ENCODE measurements around the gene DCST2.

Gene DCST2

DNA sequence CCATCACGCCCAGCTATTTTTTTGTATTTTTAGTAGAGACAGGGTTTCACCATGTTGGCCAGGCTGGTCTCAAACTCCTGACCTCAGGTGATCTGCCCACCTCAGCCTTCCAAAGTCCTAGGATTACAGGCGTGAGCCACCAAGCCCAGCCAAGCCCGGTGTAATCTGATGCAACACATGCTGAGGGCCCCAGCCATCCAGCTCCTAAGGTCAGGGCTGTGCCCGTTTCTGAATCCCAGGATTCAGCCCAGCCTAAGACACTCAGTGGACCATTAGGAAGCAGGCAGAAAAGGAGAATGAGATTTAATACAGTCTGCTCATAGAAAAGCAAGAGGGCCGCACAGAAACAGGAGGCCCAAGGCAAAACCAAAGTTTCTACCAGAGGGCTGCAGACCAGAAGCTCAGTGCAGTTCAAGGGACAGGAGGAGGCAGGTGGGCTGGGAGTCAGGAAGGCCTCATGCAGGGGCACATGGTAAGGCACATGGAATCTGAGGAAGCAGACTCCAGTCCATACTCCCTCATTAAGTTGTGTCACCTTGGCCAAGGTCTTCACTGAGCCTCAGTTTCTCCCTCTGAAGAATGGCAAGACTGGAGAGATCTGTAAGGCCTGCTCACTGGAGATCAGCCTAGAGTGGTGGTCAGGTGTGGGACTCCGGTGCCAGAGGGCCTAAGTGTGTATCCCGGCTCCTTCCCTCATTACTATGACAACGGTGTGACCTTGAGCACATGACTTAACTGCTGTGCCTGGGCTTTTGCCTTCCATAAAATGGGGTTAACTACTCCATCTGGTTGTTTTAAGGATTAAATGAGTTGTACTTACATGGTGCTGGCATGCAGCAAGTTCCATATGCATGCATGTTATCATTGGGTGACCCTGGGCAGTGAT lies 15.1 kb upstream of the DCST2 start:
- no peak for DNase-seq

DNA sequence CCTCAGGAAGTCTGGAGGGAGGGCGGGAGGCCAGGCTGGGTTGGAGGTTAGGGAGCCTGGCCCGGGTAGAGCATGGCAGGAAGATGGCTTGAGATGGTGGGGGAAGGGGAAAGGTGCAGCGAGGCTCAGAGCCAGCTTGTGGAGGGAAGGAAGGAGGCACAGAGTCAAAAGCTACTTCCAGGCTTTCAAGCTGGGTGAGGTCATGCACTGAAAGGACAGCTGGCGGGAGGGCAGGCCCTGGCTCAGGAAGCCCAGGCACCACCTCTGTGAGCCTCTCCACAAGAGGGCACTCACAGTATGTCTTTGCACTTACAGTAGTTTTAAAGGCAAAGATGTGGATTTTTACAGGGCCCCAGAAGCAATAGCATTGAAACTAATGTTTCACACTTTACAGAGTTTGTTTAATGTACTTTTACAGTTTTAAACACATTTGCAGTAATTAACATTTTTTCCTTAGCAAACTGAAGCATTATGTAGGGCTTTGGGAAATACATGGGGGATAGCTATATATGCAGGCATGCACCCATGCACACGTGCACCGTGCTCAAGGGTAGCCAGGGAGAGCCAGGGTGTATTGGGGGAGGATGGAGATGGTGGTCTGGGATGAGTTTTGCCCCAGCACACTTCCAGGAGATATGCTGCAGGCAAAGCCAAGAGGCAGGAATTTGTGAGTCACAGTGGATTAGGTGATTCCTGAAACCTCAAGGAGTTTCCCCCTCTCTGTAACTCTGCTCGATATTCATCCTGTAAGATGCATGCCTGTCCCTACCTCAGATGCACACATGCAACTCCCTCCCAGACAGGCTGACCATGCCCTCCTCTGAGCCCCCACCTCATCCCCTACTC lies 11.5 kb upstream of the DCST2 start:
- peak; percentile 56 for DNase-seq

DNA sequence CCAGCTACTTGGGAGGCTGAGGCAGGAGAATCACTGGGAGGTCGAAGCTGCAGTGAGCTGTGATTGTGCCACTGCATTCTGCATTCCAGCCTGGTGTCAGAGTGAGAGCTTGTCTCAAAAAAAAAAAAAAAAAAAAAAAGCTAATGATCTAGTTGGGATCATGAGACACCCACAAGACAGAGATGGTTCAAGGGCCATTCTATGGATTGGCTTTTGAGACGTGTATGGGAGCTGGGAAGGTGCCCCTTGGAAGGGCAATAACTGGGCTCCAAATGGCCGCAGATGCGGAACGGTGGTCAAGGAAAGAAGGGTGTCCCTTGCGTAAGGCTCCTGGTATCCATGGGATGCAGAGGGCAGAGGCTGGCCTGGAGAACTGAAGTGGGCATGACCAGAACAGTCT lies 10.8 kb upstream of the DCST2 start:
- no peak for DNase-seq

DNA sequence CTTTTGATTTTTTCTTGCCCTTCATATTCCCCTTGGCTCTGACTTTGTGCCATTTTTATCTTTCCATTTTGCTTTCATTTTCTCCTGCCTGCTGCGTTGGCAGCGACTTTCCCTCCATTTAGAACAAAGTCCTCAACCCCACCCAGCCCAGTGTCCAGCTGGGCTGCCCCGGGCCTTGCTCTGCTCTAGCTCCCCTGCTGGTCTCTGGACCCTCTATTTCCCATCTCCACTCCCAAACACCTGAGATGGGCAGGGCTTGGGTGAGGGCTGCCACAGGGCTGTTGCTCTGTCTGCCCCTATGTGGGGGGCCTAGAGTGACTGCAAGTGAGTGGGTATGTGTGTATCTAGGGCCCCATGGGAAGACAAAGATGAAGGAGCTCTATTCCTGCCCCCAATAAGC lies 10.2 kb upstream of the DCST2 start:
- DNase-seq: no peak

DNA sequence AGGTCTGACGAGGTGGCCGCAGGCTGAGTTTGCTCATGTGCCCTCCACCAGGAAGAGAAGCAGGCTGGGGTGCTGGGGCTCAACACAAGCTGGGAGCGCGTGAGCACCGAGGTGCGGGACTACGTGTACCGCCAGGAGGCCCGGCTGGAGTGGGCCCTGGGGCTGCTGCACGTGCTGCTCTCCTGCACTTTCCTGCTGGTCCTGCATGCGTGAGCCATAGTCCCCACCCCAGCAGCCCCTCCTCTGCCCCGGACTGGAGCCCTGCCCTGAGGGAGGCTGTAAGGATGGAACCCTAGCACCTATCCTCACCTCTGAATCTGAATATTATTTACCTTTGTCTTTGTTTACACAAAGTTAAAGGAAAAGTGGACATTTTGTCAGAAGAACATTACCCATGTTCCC lies 9.7 kb upstream of the DCST2 start:
- DNase-seq: no peak

DNA sequence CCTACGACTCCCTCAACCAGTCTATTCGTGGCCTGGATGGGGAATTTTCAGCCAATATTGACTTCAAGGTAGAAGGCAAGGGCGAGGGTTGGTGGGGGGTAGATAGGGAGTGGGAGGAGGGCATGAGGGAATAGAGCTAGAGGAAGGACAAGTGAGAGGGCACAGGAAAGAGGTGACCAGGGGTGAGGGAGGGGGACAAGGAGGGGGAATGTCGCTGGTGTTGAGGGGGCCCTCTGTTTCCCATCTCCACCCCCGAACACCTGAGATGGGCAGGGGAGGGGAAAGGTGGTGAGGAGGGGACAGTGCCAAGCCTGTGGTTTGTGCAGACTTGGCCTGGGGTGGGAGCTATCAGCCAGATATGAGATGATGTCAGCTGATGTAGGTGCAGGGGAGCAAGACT lies 9.2 kb upstream of the DCST2 start:
- no peak for DNase-seq

DNA sequence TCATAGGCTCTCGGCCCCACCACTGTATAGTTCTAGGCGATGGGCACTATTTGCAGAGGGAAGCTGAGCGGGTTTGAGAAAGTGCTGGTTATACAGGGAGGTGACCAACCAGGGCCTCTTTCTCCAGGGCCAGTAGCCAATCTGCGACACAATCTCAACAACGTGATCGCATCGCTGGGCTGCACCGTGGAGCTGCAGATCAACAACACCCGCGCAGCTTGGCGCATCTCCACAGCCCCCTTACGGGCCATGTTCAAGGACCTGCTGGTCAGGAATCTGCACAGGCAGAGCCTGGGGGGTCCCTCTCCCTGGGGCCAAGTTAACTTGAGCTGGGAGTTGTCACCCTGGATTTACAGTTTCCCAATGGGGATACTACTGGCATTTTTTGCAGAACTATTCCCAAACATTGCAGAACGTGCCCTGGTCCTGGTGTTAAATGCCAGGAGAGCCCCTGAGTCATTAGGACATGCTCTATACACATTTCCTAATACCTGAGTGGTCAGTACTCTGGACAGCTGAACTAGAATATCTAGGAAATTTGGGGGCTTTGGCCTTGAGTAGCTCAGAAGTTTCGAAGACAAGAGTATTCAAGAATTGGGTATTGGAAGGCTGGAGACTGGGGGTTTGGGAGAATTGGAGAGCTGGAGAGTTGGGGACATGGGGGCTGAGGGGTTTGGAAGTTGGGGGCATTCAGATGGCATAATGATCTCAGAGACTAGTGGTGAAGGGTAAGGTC lies 6.9 kb upstream of the DCST2 start:
- DNase-seq: no peak

DNA sequence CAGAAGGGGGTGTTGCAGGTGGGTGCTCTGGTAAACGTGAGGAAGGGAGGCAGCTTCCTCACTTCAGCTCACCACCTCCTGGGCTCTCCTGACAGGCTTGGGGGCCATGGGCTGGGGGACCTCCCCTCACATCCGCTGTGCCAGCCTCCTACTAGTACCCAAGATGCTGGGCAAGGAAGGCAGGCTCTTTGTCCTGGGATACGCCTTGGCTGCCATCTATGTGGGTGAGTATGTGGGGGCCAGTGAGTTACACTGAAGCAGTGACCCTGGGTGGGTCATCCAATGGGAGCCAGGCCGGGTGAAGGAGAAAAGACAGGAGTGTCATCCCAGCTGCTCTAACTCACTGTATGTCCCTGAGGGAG lies 5.7 kb upstream of the DCST2 start:
- DNase-seq: no peak

DNA sequence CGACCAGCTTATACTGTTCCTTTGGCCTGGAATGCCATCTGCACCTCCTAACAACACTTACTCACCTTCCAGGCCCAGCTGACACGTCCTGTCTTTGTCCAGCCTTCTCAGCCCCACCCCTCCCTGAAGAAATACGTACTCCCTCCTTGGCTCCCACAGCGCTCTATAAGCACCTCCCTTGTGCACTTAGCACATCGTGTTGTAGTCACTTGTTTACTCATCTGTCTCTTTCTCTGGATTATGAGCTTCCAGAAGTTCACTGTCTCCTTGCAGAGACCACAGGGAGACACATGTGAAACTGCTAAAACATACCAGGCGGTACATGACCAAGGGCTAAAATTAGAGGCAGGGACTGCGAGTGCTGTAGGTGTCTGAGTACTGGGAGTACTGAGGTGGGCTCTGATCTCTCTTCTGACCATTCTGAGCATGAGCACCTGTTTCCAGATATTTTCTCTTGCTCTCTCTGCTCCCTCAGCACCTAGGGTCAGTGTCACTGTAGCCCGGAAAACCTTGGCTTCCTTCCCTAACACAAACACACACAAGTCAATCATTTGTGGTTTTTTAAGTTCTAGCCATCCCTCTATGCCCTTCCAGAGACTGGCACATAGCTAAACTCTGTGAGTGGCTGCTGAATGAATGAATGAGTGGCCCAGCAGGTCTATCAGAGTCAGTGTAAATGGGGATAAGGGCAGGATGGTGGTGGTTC lies 5.2 kb upstream of the DCST2 start:
- no peak for DNase-seq

DNA sequence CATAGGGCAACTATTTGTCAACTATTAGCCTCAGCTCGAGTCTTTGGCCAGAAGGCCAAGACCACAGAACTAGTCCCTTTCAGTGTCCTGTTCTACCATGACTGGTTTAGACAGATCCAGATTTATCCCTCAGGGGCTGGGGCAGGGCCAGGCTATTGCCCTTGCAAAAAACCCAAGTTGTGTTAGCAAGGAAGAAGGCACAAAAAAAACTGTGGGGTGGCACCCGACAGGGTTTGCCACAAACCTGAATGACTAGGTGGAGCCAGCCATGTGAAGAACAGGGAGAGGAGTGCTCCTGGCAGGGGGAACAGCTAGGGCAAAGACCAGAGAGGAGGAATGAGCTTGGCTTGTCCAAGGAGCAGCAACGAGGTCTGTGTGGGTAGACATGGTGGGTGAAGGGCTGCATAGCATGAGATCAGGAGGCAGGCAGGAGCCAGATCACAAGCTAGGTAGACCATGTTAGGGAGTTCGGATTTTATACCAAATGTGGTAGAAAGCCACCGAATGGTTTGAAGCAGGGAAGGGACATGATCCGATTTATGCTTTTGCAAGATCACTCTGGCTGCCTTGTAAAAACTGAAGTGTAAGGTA lies 4.4 kb upstream of the DCST2 start:
- DNase-seq: no peak

DNA sequence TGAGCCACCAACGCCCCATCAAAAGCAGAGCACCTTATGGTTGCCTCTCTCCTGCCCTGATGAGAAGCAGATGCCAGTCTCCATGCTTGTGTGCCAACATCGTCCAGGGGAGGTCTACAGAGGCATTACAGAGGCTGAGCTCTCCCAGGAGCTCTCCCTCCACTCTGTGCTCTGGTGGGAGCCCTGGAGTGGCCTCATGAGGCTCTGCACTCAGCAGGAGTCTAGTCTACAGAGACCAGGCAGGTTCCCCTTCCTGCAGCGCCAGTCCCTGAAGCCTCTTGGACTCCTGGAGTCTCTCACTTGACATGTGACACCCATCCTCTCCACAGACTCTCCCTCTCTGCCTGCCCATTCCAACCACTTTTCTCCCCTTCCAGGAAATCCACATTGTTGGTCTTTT lies 3.5 kb upstream of the DCST2 start:
- DNase-seq: no peak

DNA sequence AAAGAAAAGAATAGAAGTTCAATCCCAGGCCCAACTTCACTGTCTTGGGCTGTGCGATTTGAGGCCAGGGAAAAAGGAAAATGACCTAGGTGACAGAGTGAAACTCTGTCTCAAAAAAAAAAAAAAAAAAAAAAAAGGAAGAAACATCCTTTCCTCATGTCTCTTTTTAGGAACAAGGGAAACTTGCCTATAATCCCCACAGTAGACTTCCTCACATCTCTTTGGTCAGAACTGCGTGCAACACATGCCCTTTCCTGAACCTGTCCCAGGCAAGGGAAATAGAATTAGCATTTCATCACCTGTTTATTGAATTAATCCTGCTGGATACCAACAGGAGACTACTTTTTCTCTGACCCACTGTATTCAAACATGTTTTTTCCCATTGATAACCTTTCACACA lies 2.4 kb upstream of the DCST2 start:
- no peak for DNase-seq

DNA sequence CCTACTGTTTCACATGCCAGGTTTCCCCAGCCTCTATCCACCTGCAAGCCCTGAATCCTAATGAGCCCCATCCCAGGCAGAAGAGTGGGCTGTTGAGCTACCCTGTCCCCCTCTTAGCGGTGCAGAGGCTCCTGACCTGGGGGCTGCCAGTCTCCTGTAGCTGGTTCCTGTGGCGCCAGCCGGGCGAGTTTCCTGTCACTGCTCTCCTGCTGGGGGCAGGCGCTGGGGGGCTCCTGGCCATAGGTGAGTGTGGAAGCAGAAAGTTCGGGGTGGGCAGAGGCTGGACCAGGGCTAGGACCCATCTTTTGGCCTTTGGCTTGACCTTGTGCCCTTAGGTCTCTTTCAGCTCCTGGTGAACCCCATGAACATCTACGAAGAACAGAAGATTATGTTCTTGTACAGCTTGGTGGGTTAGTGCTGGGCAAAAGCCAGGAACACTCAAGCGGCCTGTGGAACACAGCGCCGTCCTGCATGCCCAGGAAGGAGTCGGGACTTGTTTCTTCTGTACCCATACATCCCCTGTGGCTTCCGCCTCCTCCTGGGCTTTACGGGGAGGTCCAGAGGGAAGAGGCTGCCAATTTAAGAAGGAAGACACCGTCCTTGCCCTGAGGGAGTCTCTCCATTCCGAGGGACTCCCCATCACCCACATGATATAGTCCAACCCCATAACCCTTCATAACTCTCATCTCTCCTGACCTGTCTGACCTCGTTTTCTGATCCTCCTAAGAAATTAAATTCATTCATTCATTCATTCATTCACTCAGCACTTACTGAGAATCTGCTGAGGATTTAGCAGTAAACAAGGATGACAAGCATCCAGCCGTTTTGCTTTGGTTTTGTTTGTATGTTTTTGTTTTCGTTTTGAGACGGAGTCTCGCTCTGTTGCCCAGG lies 982 bp upstream of the DCST2 start:
- no peak for DNase-seq

DNA sequence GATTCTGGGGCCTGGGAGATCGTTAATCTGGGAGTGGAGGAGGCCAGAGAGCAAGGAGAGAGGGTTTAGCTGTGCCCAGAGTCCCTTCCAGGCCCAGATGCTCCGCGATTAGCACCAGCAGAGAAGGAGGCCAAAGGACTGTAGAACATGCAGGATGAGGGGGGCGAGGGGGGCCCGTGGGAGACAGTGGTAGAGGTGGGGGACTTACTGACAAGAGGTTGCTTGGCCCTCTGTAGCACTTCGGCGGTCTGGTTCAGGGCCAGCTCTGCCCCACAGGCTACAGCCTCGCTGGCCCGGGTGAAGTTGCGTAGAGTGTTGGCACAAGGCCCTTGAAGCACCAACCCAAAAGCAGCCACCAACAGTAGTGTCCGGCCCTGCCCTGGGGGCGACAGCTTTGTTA lies 695 bp downstream of the DCST2 start:
- no peak for DNase-seq

DNA sequence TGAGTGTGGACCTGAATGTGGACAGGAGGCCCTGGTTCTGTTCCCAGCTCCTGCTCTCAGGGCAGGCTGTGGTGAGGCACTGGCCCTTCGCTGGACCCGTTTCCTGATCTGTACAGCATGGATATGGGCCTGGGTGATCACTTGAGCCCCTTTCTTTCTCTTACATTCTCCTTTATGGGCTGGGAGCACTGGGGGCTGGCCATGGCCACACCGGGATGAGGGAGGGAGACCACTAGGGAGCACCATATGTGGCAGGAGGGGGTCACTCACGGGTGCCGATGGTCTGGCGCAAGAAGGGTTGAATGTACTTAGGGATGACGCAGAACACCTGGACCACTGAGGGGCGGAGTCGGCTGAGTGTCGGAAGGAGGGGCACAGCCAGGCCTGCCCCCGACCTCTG lies 2.7 kb downstream of the DCST2 start:
- DNase-seq: no peak

DNA sequence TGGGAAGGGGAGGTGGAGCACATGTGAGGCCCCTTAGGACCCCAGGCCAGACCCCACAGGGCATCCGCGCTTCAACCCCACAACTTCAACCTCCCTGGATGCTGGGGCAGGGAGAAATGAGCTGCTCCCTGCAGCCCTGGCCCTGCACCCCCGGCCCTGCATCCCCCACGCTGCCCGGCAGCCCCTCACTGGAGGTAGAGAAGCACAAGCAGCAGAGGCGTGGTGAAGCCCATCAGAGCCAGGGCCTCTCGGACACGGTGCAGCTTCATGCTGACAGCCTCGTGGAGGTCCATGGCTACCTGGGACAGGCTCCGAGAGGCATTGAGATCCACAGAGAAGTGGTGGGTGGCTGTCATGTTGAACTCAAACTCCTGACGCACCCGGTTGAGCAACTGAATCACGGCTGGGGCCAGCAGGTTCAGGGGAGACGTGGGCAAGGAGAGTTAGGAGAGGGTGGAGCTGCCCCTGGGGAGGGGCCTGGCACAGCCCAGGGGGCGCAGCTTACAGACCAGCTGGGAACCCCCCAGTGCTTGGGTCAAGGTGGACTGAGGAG lies 3.3 kb downstream of the DCST2 start:
- no peak for DNase-seq

DNA sequence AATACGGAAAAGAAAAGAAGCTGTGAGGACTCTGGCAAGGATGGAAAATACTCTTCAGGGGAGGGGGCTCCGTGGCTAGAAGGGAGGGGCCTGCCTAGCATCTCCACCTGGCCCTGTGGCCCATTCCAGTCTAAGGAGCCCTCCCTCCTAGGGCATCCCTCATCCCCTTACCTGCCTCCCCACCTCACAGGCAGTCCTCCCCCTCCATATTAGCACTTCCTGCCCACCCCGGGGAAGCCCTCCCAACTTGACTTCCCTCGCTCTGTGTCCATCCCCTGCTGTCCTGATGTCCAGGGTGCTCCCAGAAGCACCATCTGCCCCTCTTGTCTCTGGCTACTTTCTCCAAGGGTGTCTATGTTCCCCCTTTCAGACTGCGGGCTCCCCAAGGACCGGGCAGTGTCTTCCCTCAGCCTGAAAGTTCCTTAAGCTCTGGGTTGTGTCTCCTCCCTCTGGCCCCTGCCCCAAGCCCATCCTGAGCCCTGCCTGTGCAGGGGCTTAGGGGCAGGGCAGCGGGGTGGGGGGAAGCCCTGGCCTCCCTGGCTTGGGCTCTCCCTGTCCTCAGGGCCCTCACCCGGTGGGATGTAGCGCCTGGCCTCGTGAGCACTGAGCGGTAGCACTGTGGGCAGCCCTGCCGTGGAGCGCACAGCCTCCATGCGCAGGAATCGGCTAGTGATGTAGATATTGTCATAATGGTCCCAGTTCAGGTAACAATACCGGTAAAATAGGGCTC lies 3.9 kb downstream of the DCST2 start:
- DNase-seq: no peak

DNA sequence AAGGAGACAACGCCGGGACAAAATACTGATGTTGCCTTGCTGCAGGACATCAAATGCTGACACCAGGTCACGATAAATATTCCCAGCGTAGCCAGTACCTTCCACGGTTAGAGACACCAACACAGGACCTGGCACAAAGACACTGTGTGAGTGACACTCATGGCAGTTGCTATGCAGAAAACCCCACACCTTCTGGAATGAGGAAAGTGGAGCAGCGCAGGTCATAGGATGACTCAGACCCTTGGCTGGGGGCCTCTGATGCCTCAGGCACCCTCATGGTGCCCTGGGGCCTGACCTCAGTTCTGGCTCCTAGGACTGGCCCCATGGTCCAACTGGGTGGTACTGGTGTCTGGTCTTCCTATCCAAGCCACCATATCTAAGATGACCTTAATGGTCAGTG lies 7.0 kb downstream of the DCST2 start:
- no peak for DNase-seq

DNA sequence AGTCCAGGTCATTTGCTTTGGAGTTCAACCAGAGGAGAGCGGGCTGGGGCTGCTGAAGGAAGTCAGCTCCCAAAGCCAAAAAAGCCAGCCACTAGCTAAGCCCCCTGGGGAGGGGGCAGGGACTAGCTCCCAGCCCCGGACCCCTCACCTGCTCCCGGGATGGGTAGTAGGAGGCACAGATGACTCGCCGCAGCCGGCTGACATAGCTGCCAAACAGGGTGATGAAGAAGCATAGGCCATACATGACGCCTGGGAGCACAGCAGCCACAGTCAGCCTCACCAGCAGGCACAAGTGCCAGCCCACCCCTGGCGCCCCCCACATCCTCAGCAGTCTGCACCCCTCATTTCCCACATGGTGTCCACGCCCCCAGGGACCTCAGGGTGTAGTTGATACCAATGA lies 7.4 kb downstream of the DCST2 start:
- DNase-seq: no peak

DNA sequence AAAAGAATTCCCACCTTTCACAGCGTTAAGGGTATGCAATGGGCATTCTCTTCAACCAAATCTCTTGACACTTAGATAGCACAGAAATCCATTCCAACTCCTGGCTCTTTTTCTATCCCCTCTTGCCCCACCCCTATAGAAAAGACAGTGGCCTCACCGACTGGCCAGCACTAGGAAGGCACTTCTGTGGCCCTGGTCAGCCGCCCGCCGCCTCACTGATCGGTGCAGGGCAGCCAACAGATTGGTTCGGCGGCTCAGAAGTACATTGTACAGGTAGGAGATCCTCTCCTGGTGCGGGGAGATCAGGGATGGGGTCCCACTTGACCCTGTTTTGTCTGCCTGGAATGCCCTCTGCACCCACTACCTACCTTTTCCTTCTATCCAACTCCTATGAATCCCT lies 9.3 kb downstream of the DCST2 start:
- DNase-seq: no peak

DNA sequence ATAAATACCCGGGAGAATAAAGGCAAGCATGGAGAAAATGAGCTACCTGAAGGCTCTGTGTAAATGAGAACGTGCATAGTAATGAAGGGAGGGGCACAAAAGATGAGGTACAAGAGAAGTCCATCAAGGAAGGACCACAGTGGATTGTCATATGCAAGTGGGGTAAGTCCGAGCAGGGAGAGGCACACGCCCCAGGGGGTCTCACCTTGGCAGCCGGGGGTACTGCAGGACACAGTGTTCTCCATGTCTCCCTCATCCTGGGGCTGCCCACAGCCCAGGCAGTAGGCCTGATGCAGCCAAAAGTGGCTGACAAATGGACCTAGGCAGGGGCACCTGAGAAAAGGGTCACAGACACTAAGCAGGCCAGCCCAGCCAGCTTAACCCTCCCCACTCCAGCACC lies 10.0 kb downstream of the DCST2 start:
- no peak for DNase-seq

Measured in NCI-H2171 treated with DMSO at 0.1 percent for 48 hours (cell line).